ENCODE results near the gene FLOT2. TPM values are rescaled to one million over a fixed set of nuclear protein-coding genes. Genes with fewer than 3 reads are reported as not detected.
A peak's percentile ranks its signal among the peaks of the same experiment; 100 is the strongest.
"Not testable (repeated sequence)": the region's sequence is repeated elsewhere in the genome, so short reads cannot be mapped to it uniquely, and the experiment has no call there.

The FLOT2 gene
- total RNA-seq, 1 experiment from 2014 or later = 18.5 TPM

DNA sequence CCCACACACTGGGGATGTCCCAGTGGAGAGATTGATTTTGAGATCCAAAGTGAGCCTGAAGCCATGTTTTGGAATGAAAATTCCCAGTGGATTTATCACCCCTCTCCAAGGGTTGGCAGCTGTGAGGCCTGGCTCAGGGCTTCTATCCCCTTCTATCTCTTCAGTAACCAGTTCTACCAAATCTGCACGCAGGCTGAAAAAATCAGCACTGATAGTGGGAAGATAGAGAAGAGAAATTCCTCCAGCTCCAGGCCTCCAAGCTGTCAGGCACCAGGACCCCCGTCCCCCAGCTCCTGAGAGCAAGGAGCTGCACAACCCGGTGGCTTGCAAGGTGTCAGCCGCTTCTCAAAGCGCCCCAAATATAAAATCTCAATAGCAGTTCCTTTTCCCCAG is 1.0 kb downstream of the FLOT2 start:
- DNase-seq (ENCODE audit: low read depth) = no peak

DNA sequence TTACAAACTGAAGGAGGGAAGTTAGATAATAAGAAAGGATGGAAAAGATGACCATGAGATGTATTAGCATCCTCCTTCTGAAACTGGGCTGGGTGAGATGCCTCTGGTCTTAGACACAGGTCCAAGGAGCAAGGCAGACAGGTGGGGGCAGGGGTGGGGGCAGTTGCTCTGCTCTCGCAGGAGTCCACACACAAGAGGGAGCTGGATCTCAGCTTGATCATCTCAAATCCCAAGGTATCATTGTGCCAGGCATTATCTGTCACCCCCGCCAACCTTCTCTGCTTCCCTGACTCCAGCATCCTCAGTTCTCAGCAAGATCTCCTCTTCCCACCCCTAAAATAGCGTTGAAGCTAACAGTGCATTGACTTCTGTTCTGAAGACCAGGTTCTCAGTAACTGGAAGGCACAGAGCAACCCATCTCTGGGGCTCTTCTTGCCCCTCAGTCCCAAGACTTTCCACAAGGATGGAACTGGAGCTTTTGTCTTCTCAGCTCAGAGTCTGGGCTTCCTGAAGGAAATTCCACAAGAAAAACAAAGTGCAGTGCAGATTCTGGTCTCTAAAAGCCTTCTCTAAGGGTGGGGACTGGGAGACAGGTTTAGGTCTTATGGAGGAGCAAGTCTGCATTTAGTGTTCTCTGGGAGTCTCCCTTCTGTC is 1.6 kb downstream of the FLOT2 start:
- DNase-seq (ENCODE audit: low read depth) = no peak

DNA sequence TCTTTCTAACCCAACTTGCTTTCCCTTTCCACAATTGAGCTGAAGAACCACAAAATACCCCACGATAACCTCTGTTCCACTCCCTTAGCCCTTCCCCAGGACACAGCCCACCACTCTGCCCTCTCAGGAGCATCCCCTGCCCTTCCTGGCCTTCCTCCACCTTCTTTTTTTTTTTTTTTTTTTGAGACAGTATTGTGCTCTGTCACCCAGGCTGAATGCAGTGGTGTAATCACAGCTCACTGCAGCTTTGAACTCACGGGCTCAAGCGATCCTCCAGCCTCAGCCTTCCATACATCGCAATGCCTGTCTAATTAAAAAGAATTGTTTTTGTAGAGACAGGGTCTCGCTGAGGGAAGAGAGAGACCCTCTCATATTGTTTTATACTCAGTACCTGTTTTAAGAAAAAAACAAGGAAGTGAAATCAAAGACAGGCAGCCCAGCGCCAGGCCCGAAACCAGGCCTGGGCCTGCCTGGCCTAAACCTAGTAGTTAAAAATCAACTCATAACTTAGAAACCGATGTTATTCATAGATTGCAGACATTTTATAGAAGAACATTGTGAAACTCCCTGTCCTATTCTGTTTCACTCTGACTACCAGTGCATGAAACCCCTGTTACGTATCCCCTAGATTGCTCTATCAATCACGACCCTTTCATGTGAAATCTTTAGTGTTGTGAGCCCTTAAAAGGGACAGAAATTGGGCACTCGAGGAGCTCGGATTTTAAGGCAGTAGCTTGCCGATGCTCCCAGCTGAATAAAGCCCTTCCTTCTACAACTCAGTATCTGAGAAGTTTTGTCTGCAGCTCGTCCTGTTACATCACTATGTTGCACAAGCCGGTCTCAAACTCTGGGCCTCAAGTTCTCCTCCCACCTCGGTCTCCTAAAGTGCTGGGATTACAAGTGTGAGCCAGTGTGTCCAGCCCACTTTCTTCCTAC is 4.0 kb downstream of the FLOT2 start:
- not testable (repeated sequence) for DNase-seq (ENCODE audit: low read depth)

DNA sequence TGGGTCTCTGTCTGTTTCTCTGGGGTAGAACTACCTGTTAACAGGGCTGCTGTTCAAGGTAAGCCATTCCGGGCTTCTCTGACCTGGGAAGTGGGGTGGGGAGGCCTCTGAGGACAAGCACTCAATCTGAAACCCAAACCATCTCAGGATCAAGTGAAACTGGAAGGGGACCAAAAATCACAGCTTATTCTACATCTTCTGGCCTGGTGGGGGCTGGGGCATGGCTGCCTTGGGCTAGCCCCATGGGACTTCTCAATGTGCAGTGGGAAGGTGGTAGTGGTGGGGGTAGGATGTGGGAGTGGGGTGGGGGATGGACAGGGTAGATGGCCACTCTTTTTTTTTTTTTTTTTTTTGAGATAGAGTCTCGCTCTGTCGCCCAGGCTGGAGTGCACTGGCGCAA is 5.5 kb downstream of the FLOT2 start:
- no peak for DNase-seq (ENCODE audit: low read depth)

DNA sequence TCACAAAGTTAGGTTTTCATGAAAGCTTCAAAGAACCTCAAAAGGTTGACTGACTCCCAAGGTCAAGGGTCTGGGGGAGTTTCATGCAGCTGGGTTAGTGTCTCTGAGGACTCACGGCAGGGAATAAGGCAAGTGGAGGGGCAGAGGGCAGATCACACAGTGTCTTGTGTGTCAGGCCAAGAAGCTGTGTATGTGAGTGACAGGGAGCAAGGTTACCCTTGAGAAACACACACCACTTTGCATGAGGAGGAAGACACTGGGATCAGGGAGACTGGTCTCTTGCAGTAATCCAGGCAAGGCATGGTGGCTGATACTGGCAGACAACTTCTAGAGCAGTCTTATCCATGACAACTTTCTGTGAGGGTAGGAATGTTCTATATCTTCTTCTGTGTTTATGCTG is 6.3 kb downstream of the FLOT2 start:
- DNase-seq (ENCODE audit: low read depth) = no peak

DNA sequence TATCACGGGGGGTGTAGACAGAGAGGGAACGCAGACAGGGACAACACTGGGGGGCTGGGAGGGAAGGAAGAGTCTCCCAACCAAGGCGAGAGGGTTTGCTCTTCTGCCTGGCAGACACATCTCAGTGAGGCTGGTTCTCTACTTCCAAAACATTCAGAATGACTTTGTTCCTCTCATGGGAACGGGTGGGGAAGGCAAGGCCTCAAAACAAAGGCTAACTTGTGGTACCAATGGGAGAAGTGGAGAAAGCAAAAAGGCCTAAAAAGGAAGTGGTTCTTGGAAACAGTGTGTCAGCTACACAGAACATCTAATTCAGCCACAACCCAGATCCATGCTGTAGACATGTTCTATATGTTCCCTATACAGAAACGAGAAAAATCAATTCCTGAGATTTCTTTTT is 7.5 kb downstream of the FLOT2 start:
- no peak for DNase-seq (ENCODE audit: low read depth)

DNA sequence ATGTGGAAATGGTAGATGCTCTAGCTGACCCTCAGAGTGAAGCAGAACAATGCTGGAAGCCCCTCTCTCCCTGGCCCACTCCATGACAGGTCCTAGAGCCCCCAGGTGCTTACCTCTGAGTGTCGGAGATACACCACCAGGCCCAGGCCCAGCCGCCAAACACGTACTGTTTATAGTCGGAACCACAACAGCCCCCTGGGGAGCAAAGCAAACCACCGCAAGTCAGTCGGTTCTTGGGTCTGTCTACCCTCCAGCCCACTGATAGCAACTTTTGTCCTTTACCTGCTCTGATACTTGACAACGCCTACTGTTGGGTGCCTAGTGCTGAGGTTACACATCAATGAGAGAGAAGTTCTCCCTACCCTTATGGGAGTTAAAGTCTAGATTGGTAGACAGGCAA is 8.7 kb downstream of the FLOT2 start:
- no peak for DNase-seq (ENCODE audit: low read depth)

DNA sequence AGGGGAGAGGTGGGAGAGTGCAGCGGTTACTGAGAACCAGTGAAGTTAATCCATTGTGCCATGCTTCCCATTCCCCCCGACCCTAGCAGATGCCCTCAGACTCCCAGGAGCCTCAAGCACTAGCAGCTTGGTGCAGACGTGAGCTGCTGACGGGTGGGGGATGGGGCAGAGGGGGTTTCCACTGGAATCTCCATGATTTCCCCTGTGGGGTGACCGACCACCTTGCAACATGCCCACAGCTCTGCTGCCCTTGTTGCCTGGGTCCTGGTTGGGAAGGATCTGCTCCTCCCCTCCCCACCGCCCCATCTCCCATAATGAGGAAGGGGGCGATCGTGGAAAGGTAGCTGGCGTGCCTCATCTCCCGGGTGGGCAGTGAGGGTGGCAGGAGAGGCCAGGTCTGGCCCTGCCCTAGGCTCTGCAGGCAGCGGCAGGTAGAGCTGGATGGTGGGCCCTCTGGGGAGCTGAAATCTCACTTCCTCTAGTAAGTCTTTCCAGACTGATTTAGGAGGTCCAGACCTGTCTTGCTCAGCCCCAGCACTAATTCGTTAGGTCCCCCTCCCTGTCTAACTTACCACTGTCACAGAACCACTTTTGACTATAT is 9.6 kb downstream of the FLOT2 start:
- no peak for DNase-seq (ENCODE audit: low read depth)

DNA sequence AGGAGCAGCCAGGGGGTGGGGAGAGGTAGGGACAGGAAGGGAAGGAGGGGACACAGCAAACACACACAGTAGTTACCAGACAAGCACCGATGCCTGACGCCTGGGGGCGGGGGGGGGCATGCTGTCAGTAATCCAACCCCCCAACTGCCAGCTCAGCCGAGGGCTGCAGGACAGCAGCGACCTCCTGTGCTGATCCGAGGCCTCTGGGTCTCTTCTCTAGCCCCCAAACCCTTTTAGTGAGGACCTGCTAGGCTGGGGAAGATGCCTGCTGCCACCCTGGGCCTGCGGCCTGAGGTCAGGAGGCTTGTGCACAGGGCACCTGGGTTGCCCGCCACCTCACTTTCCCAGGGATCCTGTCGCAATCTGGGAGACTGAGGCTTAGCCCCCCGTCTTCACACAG is 11.6 kb downstream of the FLOT2 start:
- DNase-seq (ENCODE audit: low read depth) = no peak

DNA sequence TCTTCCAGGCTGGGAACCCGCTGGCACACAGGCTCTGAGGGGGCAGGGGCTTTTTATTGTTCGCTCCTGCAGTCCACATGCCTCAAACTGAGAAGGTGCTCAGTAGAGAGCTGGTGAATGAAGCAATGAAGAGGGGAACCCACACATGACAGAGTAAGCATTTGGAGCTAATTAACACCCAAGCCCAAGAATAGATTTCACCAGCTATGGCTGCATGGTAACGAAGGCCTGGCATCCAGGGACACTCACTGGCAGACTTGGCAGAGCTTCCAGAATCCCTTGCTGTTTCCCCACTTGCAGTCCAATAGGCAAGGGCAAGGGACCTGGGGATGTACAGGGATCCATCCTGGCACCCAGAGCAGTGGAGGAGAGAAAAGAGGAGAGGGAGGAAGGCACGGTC is 12.2 kb downstream of the FLOT2 start:
- DNase-seq (ENCODE audit: low read depth) = no peak

DNA sequence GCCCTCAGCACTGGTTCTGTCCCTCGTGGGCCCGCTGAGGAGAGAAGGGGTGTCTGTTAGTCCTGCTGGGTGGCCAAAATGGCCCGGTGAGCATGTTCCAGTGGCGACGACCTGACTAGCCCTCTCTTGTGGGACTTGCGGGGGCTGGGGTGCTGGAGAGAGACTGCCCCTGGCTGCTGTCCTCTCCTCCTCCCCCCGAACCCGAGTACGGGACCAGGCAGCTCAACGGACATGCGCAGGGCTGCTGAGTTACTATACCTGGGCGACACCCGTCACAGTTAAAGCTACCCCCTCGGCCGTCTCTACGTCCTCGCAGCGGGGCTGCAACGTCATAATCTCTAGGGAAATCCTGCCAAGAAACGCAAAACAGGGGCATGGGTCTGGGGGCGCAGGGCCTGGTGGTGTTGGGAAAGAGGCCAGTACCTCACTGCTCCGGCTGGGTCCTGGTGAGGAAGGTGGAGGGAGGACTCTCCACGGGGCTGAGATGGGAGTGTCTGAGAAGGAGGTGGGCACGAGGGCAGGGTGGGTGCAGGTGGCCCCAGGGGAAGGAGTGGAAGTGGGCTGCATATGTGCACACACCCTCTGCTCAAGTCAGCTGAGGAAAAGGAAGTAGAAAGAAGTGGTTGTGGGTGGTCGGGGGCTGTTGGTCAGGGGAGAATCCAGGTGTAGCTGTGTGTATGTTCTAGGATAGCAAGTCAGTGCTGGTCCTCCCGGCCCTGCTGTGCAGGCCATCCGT is 13.4 kb downstream of the FLOT2 start:
- no peak for DNase-seq (ENCODE audit: low read depth)

DNA sequence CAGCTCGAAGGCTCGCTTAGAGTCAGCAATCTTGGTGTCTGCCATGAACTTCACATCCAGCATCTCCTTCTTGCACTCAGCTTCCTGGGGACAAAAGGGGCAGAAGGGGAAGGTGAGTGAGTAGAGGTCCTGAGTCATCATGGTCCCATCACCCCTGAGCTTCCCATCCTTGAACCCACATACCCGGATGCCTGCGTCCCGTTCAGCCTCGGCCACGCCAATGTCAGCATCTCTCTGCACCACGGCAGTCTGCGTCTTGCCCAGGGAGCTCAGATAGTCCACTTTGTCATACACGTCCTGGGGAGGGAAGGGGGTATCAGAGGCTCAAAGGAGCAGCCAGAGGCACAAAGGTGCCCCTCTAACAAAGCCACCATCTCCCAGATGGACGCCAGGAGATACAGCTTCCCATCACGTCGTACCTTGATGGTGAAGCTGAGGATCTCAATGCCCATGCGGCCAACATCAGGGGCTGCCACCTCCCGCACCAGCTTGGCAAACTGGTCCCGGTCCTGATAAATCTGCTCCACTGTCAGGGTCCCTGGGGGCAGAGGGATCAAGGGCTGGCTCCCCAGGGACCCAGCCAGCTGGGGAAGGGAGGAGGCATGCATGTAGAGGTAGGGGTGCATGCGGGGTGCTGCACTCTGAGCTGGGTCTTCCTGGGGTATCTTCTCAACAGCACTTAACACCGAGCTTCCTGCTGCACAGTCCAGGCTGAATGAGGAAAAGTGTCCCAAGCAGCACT is 15.2 kb downstream of the FLOT2 start:
- DNase-seq (ENCODE audit: low read depth) = no peak

DNA sequence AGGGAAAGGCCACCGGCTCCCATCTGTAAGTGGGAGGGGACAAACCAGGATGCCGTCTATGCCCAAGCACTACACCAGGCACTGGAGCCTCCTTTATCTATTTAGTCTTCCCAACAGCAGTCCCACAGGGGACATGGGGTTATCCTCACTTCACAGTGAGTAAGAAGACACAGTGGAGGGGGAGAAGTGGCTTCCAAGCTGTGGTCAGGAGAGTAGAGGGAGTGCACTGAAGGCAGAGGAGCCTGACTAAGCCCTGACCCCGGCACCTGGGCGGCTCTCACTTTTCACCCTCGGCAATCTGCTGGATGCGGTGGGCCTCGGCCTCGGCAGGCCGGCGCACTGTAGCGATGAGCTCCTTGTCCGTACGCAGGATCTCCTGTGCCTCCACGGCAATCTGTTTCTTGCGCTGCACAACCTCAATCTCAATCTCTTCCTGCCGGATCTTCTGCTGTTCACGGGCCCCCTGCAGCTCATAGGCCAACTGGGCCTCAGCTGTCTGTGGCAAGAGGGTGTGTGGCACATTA is 15.9 kb downstream of the FLOT2 start:
- DNase-seq (ENCODE audit: low read depth) = no peak

DNA sequence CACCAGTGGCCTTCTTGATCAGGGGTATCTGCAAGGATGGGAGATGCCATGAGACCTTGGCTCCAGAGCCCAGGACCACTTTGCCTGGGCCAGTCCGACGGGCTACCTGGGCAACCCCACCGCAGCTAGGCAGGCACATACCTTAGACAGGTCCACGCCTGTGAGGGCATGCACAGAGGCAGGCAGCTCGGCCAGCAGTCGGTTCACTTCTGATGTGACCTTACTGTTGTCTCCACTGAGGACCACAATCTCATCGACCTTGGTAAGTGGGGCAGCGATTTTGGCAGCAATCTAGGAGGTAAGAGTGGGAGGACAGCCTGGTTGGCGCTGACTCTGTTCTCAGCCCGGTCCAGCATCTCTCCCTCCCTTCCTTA is 17.0 kb downstream of the FLOT2 start:
- no peak for DNase-seq (ENCODE audit: low read depth)

DNA sequence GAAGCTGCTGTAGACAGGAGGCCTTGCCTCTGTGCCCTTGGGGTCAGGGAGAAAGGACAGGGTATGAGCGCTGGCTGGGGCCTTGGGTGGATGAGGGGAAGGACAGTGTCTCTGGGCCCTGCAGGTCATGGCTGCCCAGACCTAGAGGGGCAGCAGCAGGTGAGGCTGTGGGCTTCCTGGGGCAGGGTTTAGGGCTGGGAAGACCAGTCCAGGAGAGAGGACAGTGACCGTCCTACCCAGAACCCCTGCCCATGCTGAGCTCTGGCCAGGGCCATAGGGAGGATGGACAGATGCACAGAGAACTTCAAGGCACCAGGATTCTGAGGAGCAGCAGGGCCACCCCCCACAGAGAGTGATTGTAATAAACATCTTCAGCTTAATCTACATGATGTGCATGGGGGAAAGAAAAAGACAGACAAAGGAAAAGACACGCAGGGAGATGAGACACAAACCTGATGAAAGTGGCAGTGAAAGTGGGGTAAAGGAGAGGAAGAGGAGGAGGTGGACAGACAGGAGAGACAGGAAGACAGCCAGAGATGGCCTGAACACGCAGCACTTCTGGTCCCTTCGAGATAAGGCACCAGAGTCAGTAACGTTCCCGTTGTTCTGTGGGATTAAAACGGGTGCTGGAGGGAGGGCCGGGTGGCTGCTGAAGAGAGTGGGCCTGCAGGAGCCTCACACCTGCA is 17.5 kb downstream of the FLOT2 start:
- DNase-seq (ENCODE audit: low read depth) = no peak

DNA sequence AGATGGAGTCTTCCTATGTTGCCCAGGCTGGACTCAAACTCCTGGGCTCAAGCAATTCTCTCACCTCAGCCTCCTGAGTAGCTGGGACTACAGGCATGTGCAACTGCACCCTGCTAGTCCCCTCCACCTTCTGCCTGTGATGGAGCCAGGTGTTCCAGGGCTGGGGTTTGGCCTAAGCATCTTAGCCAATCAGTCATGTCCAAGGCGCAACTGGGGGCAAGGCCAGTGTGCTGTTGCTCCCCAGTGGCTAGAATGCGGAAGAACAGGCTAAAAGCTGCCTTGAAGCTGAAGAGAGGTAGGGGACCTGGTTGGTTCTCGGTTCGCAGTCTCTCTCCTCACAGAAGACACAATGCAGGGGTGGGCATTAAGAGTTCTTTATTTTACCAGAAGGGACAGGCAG is 18.6 kb downstream of the FLOT2 start:
- DNase-seq (ENCODE audit: low read depth) = peak; percentile 35

DNA sequence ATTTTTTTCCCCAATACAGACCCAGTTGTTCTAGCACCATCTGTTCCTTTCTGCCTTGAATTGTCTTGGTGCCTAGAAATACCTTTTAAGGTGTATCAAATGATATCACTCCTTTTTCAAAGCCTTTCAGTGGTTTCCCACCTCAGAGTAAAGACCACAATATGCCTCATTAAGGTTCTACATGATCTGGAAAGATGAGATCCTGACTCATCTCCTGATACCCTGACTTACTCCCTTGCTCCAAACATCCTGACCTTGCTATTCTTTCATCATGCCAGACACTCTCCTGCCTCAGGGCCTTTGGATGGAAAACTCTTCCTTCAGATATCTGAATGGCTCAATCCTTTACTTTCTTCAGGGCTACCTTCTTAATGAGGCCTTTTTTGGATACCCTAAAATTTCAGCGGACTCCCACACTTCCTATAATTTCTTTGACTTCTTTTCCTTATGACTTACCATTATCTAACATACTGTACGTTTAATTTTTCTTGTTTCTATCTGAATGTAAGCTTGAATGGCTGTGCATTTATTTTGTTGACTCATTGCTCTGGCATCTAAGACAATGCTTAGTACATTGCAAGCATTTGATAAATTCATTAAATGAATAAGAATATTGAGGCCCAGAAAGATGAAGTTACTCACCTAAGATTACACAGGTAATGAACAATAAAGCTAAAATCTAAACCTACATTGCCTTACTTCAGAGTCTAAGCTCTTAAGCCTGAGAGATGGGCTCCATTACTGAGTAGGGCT is 19.2 kb downstream of the FLOT2 start:
- no peak for DNase-seq (ENCODE audit: low read depth)

DNA sequence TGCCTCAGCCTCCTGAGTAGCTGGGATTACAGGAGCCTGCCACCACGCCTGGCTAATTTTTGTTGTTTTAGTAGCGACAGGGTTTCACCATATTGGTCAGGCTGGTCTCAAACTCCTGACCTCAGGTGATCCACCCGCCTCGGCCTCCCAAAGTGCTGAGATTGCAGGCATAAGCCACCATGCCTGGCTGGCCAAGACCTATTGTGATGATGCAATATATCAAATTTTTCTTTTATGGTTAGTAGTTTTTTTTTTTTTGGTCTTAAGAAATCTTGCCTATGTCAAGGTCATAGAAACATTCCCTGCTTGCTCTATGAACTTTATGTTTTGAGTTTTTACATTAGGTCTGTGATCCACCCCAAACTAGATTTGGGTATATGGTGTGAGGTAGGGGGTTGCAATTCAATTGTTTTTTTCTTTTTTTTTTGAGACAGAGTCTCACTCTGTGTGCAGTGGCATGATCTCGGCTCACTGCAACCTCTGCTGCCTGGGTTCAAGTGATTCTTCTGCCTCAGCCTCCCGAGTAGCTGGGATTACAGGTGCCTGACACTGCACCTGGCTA is 20.3 kb downstream of the FLOT2 start:
- not testable (repeated sequence) for DNase-seq (ENCODE audit: low read depth)

DNA sequence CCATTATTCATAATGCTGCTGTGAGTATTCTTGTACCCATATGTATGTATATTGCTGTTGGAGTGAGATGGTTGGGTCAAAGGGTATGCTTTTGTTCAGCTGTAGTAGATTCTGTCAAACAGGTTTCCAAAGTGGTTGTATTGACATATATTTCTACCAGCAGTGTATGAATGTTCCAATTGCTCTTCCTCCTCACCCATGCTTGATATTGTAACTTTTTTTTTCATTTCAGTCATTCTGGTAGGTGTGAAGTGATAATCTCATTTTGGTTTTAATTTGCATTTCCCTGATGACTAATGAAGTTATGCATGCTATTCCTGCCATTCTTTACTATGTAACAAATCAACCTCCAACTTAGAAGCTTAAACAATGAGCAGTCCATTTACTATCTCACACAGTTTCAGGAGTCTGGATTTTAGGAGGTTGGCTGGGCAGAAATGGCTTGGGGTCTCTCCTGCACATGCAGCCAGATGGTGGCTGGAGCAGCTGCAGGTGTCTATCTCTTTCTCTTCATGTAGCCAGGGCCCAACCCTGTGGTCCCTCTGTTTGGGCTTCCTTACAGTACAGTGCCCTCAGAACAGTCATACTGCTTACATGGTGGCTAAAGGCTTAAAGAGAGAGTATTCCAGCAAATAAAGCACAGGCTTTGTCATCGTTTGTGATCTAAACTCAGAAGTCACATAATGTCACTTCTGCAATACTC is 21.5 kb downstream of the FLOT2 start:
- no peak for DNase-seq (ENCODE audit: low read depth)

Data from Daoy (cell line).